ENCODE measurements around the gene M6PR. TPM values are rescaled to one million over a fixed set of nuclear protein-coding genes. Genes with fewer than 3 reads are reported as not detected.

The M6PR gene
- total and polyA plus RNA-seq, 2 of the 13 experiments (the other 11 are each of a cell fraction or from before 2014, with no cell fraction given): 98.2 to 127 TPM

GRCh38 chr12:8949342-8950220 lies at the start of gene M6PR (continued):
- no peak for TF ChIP-seq MTA3 (CRISPR knock-in tag; IDR thresholded peaks at IDR 0.05)
- TF ChIP-seq SNAPC2 (CRISPR knock-in tag; IDR thresholded peaks at IDR 0.05): no peak; the same call in 1 of the 2 replicates
- no peak for TF ChIP-seq ZNF326 (CRISPR knock-in tag; IDR thresholded peaks at IDR 0.05; ENCODE audit: borderline replicate concordance)
- TF ChIP-seq ZNF382 (CRISPR knock-in tag; IDR thresholded peaks at IDR 0.05; ENCODE audit: borderline replicate concordance): no peak
- no peak for TF ChIP-seq SOX13 (IDR thresholded peaks at IDR 0.05)
- no peak; a peak in 2 of 4 replicates for TF ChIP-seq SOX13 (CRISPR knock-in tag; conservative IDR thresholded peaks at IDR 0.05 in 1 of 2, IDR thresholded peaks at IDR 0.05 in 1 of 2)
- no peak for TF ChIP-seq ZNF180 (CRISPR knock-in tag; IDR thresholded peaks at IDR 0.05; ENCODE audit: borderline replicate concordance, low read depth)
- no peak for TF ChIP-seq MAFG (CRISPR knock-in tag; IDR thresholded peaks at IDR 0.05)
- no peak for TF ChIP-seq NCOA5 (CRISPR knock-in tag; IDR thresholded peaks at IDR 0.05)
- peak; percentile 95; the same call in 1 of the 2 replicates for TF ChIP-seq HMGXB3 (CRISPR knock-in tag; IDR thresholded peaks at IDR 0.05; ENCODE audit: borderline replicate concordance)
- TF ChIP-seq, protein P1, sequence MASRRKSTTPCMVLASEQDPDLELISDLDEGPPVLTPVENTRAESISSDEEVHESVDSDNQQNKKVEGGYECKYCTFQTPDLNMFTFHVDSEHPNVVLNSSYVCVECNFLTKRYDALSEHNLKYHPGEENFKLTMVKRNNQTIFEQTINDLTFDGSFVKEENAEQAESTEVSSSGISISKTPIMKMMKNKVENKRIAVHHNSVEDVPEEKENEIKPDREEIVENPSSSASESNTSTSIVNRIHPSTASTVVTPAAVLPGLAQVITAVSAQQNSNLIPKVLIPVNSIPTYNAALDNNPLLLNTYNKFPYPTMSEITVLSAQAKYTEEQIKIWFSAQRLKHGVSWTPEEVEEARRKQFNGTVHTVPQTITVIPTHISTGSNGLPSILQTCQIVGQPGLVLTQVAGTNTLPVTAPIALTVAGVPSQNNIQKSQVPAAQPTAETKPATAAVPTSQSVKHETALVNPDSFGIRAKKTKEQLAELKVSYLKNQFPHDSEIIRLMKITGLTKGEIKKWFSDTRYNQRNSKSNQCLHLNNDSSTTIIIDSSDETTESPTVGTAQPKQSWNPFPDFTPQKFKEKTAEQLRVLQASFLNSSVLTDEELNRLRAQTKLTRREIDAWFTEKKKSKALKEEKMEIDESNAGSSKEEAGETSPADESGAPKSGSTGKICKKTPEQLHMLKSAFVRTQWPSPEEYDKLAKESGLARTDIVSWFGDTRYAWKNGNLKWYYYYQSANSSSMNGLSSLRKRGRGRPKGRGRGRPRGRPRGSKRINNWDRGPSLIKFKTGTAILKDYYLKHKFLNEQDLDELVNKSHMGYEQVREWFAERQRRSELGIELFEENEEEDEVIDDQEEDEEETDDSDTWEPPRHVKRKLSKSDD (CRISPR knock-in tag; IDR thresholded peaks at IDR 0.05; ENCODE audit: low read depth): no peak; the same call in 1 of the 2 replicates
- no peak for TF ChIP-seq ZNF589 (CRISPR knock-in tag; conservative IDR thresholded peaks at IDR 0.05)
- peak; percentile 99 for TF ChIP-seq REPIN1 (CRISPR knock-in tag; IDR thresholded peaks at IDR 0.05; ENCODE audit: borderline replicate concordance, low read depth)
- peak; percentile 38 for TF ChIP-seq TEAD3 (CRISPR knock-in tag; optimal IDR thresholded peaks at IDR 0.05; ENCODE audit: borderline replicate concordance)
- no peak for TF ChIP-seq ZNF512 (CRISPR knock-in tag; IDR thresholded peaks at IDR 0.05)
- 0 out of 2 replicates have a peak, but pooled peaks have one; percentile 50 for TF ChIP-seq ZNF776 (CRISPR knock-in tag; IDR thresholded peaks at IDR 0.05)
- TF ChIP-seq ZNF749 (CRISPR knock-in tag; IDR thresholded peaks at IDR 0.05; ENCODE audit: borderline replicate concordance): peak; percentile 53
- no peak for TF ChIP-seq FOXP1 (IDR thresholded peaks at IDR 0.05)
- TF ChIP-seq FOXP1 (CRISPR knock-in tag; IDR thresholded peaks at IDR 0.05): no peak
- TF ChIP-seq ARHGAP35 (CRISPR knock-in tag; IDR thresholded peaks at IDR 0.05; ENCODE audit: borderline replicate concordance): peak; percentile 49; the same call in 1 of the 2 replicates
- peak; percentile 32; the same call in 1 of the 2 replicates for TF ChIP-seq ZNF33B (CRISPR knock-in tag; IDR thresholded peaks at IDR 0.05)

Data from HepG2 (cell line).